Activated T-helper 1 cell treated with anti-CD3 and anti-CD28 coated beads, Interleukin-12 subunit alpha, Interleukin-12 subunit beta, Interleukin-2, Interleukin-4 antibody, amounts not matched to agents 30 ng/mL and 10 ng/mL and 1 ng/mL, durations not matched to agents 14 hours and 24 hours and 36 hours (primary cell): ENCODE data around the gene ZNF888. TPM values are rescaled to one million over a fixed set of nuclear protein-coding genes. Genes with fewer than 3 reads are reported as not detected.
"Not testable (repeated sequence)": the region's sequence is repeated elsewhere in the genome, so short reads cannot be mapped to it uniquely, and the experiment has no call there.

Experiments used
- DNase-seq: peaks from one replicate; pipeline ENCODE4 v3.0.0; 2021; ENCODE audit warnings: low spot score
- H3K27ac Mint-ChIP-seq: one replicate; pipeline ENCODE4 v1.8.0; 2021; ENCODE audit warnings: mild to moderate bottlenecking, mixed read lengths
- H3K27me3 Mint-ChIP-seq: one replicate; pipeline ENCODE4 v1.8.0; 2022; ENCODE audit warnings: mild to moderate bottlenecking, moderate library complexity, mixed read lengths; ENCODE audit not compliant: insufficient read depth
- H3K36me3 Mint-ChIP-seq: one replicate; pipeline ENCODE4 v1.8.0; 2021; ENCODE audit warnings: low read depth, mixed read lengths
- H3K4me1 Mint-ChIP-seq: one replicate; pipeline ENCODE4 v1.8.0; 2021; ENCODE audit warnings: low read depth, mixed read lengths
- H3K4me3 Mint-ChIP-seq: one replicate; pipeline ENCODE4 v1.8.0; 2021; ENCODE audit warnings: mild to moderate bottlenecking, moderate library complexity, mixed read lengths
- H3K9me3 Mint-ChIP-seq: one replicate; pipeline ENCODE4 v1.8.0; 2021; ENCODE audit warnings: mixed read lengths
- intact Hi-C: fragments of 100-400 bp; cut with micrococcal nuclease; formaldehyde crosslinking; loops from one replicate; pipeline ENCODE4 v1.15.1; 2024
- total RNA-seq: library from RNA; stranded (reverse); gene quantifications from 2 replicates; pipeline ENCODE4 v1.2.3, GENCODE V29; 2022

The ZNF888 gene
- total RNA-seq, 1 donor from 2014 or later: 4.2 TPM

- Mint-ChIP-seq H3K36me3 (peaks cover 24% of the 10 kb centered on the region), H3K27me3 (peaks cover 2% of the 10 kb centered on the region), H3K4me1 (peaks cover 4% of the 10 kb centered on the region), H3K27ac (no peak overlapping the region), H3K9me3 (peaks cover 49% of the 10 kb centered on the region), H3K4me3 (no peak overlapping the region)
- DNase-seq: no peak
- intact Hi-C loops: no loop called here
Measured at GRCh38 chr19:52946322-52947310, 23.4 kb upstream of the ZNF888 start.

- Mint-ChIP-seq H3K36me3 (peaks cover 20% of the 10 kb centered on the region), H3K9me3 (peaks cover 41% of the 10 kb centered on the region), H3K27ac (no peak overlapping the region), H3K4me3 (no peak overlapping the region), H3K27me3 (peaks cover 2% of the 10 kb centered on the region), H3K4me1 (peaks cover 13% of the 10 kb centered on the region)
- no peak for DNase-seq
- intact Hi-C loops: no loop called here
Measured at GRCh38 chr19:52945652-52946321, 22.6 kb upstream of the ZNF888 start.

DNA sequence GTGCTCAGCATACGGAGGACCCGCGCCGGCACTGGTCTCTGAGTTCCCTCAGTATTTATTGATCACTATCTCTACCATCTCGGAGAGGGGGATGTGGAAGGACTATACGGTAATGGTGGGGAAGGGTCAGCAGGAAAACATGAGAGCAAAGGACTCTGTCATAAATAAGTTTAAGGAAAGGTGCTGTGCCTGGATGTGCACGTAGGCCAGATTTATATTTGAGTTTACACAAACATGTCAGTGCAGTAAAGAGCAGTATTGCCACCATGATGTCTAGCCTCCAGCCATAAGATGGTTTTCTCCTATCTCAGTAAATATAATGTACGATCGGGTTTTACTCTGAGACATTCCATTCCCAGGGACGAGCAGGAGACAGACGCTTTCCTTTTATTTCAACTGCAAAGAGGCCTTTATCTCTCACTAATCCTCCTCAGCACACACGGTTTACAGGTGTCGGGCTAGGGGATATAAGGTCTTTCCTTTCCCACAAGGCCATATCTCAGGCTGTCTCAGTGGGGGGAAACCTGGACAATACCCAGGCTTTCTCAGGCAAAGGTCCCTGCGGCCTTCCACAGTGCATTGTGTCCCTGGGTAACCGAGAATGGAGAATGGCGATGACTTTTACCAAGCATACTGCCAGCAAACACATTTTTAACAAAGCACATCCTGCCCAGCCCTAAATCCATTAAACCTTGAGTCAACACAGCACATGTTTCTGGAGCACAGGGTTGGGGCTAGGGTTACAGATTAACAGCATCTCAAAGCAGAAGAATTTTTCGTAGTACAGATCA, 21.7 kb upstream of the ZNF888 start:
- peak overlapping the region; percentile 29 for H3K4me3 Mint-ChIP-seq
- H3K27me3 Mint-ChIP-seq, H3K27ac Mint-ChIP-seq, DNase-seq, intact Hi-C loops: not testable (repeated sequence)
- H3K4me1 Mint-ChIP-seq: peaks cover 14% of the 10 kb centered on the region
- H3K36me3 Mint-ChIP-seq: peaks cover 11% of the 10 kb centered on the region
- H3K9me3 Mint-ChIP-seq: peaks cover 32% of the 10 kb centered on the region

GRCh38 chr19:52943884-52944643, 20.8 kb upstream of the ZNF888 start:
- H3K9me3 Mint-ChIP-seq: peaks cover 23% of the 10 kb centered on the region
- intact Hi-C loops: loop anchor here (2.0 kb wide), 1 partner anchor 21 kb away; the partner anchor contains the start of gene ZNF888
- H3K4me1 Mint-ChIP-seq: peaks cover 19% of the 10 kb centered on the region
- peaks cover 2% of the 10 kb centered on the region for H3K27me3 Mint-ChIP-seq
- H3K36me3 Mint-ChIP-seq: peaks cover 5% of the 10 kb centered on the region
- H3K27ac Mint-ChIP-seq: no peak overlapping the region
- no peak for DNase-seq
- no peak overlapping the region for H3K4me3 Mint-ChIP-seq

- Mint-ChIP-seq H3K4me3 (peak overlapping the region; percentile 89), H3K36me3 (peaks cover 12% of the 10 kb centered on the region), H3K27me3 (peaks cover 2% of the 10 kb centered on the region)
Measured at GRCh38 chr19:52943134-52943883, 20.1 kb upstream of the ZNF888 start.

GRCh38 chr19:52942386-52943133, 19.3 kb upstream of the ZNF888 start:
- peak; percentile 94 for DNase-seq
- H3K9me3 Mint-ChIP-seq: peaks cover 31% of the 10 kb centered on the region
- H3K27me3 Mint-ChIP-seq: peaks cover 2% of the 10 kb centered on the region
- intact Hi-C loops: loop anchor here (1.0 to 2.0 kb wide), 13 partner anchors 20 to 673 kb away; partner anchors contain the start of genes ZNF160, ZNF320, ZNF347 and ZNF600
- peaks cover 14% of the 10 kb centered on the region for H3K36me3 Mint-ChIP-seq
- H3K27ac Mint-ChIP-seq: peak overlapping the region; percentile 88
- peak overlapping the region; percentile 89 for H3K4me3 Mint-ChIP-seq
- peaks cover 27% of the 10 kb centered on the region for H3K4me1 Mint-ChIP-seq

More at GRCh38 chr19:52943134-52943883, 20.1 kb upstream of the ZNF888 start:
- peaks cover 29% of the 10 kb centered on the region for H3K9me3 Mint-ChIP-seq
- DNase-seq: no peak
- no peak overlapping the region for H3K27ac Mint-ChIP-seq
- peaks cover 27% of the 10 kb centered on the region for H3K4me1 Mint-ChIP-seq
- intact Hi-C loops: loop anchor here (2.0 kb wide), 1 partner anchor 21 kb away; the partner anchor contains the start of gene ZNF888

DNA sequence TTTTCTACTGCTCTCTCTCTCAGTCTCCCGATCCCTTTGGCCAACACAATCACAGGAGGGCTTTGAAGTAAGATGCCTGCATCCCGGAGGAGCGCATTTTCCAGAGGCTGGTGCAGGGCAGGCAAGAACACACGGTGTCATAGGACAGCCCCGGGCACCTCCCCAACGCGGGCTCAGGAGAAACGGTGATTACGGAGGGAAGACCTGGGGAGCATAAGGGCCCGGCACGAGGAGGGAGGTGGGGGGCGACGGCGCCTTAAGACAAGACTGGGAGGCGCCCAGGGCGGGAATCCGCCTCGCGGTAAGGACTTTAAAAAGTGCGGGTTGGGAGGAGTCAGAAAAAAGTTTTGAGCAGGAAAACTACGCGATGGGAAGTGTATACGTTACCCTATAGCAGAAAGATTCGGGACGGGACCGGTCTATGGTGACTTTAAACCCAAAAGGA, 18.7 kb upstream of the ZNF888 start:
- peaks cover 19% of the 10 kb centered on the region for H3K36me3 Mint-ChIP-seq
- H3K27ac Mint-ChIP-seq: peak overlapping the region; percentile 88
- no peak for DNase-seq
- peaks cover 2% of the 10 kb centered on the region for H3K27me3 Mint-ChIP-seq
- peaks cover 28% of the 10 kb centered on the region for H3K4me1 Mint-ChIP-seq
- peaks cover 31% of the 10 kb centered on the region for H3K9me3 Mint-ChIP-seq
- intact Hi-C loops: loop anchor here (1.0 to 2.0 kb wide), 13 partner anchors 19 to 673 kb away; partner anchors contain the start of genes ZNF160, ZNF320, ZNF347 and ZNF600
- peak overlapping the region; percentile 89 for H3K4me3 Mint-ChIP-seq

DNA sequence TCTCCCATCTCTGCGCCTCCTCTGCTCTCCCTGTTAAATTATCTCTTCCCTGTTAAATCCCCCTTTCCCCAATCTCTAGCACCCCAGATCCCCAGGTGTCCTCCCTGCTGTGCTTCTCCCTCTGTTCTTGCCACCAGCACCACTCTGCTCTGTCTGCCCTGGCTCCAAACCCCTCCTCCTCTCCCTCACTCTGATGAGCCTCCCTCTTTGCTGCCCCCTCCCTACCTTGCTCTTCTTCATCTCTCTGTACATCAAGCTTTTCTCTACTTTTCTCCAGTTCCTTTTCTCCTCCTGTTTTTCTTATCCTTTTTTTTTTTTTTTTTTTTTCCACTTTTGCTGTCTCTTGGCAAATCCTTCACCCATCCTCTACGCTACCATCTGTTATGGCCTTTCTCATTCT, 18.3 kb upstream of the ZNF888 start:
- Mint-ChIP-seq H3K4me1 (peaks cover 33% of the 10 kb centered on the region), H3K9me3 (peaks cover 35% of the 10 kb centered on the region), H3K4me3 (peak overlapping the region; percentile 89), H3K27ac (peak overlapping the region; percentile 88), H3K36me3 (peaks cover 23% of the 10 kb centered on the region)
- DNase-seq, H3K27me3 Mint-ChIP-seq, intact Hi-C loops: not testable (repeated sequence)

GRCh38 chr19:52940905-52941304, 17.7 kb upstream of the ZNF888 start:
- Mint-ChIP-seq H3K9me3 (peaks cover 32% of the 10 kb centered on the region), H3K4me1 (peaks cover 38% of the 10 kb centered on the region), H3K4me3 (peak overlapping the region; percentile 89), H3K36me3 (peaks cover 25% of the 10 kb centered on the region), H3K27ac (peak overlapping the region; percentile 42)
- intact Hi-C loops, H3K27me3 Mint-ChIP-seq, DNase-seq: not testable (repeated sequence)

DNA sequence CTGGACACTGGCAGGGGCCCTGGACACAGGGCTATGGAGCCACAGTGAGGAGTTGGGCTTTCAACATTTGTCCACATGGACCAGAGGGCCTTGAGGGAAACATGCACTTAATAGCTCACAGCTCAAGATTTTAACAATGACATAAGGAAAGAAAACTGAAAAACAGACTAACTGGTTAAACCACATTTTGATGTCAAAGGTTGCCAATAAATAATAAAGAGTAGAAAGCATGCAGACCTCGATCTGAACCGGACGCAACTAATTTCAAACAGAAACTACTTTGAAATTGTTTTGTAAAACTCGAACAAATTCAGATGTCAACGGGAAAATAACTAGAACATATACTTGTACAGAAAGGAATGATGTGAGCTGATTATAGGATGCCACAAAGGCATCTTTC, 15.5 kb upstream of the ZNF888 start:
- Mint-ChIP-seq H3K36me3 (peaks cover 32% of the 10 kb centered on the region), H3K4me3 (no peak overlapping the region), H3K4me1 (peaks cover 38% of the 10 kb centered on the region), H3K27ac (no peak overlapping the region), H3K9me3 (peaks cover 24% of the 10 kb centered on the region), H3K27me3 (peaks cover 1% of the 10 kb centered on the region)
- DNase-seq: no peak
- intact Hi-C loops: no loop called here

- H3K36me3 Mint-ChIP-seq: peaks cover 43% of the 10 kb centered on the region
- H3K9me3 Mint-ChIP-seq: peaks cover 37% of the 10 kb centered on the region
- H3K4me1 Mint-ChIP-seq: peaks cover 37% of the 10 kb centered on the region
- no peak overlapping the region for H3K27ac Mint-ChIP-seq
- H3K27me3 Mint-ChIP-seq: peaks cover 1% of the 10 kb centered on the region
- H3K4me3 Mint-ChIP-seq: no peak overlapping the region
- no peak for DNase-seq
- intact Hi-C loops: no loop called here
Measured at GRCh38 chr19:52936954-52937325, 13.7 kb upstream of the ZNF888 start.
